GM19438 (cell line): Measurements from ENCODE around the gene P4HA3.
"Not testable (repeated sequence)": the region's sequence is repeated elsewhere in the genome, so short reads cannot be mapped to it uniquely, and the experiment has no call there.

Experiments
- ATAC-seq: cut with Tn5 transposase; IDR thresholded peaks from one replicate; pipeline ENCODE4 v1.9.1; 2021; ENCODE audit warnings: low read depth; ENCODE audit not compliant: unreplicated experiment

Gene P4HA3

GRCh38 chr11:74311352-74311926, at the start of gene P4HA3:
Gene P4HA3, minus strand, starts transcription at chr11:74311640. Its CDS starts 29 bp downstream, at chr11:74311611.
- no peak for ATAC-seq

DNA sequence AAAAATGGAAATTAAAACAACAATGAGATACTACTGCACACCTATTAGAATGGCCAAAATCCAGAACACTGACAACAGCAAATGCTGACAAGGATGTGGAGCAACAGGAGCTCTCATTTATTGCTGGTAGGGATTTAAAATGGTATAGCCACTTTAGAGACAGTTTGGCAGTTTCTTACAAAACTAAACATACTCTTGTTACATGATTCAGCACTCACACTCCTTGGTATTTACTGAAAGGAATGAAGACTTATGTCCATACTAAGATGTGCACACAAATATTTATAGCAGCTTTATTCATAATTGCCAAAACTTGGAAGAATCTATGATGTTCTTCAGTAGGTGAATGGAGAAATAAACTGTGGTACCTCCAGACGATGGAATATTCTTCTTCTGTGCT, 46.0 kb upstream of the P4HA3 start:
- ATAC-seq = no peak

GRCh38 chr11:74355626-74356025, 44.2 kb upstream of the P4HA3 start:
- ATAC-seq = no peak

GRCh38 chr11:74354036-74354435, 42.6 kb upstream of the P4HA3 start:
- ATAC-seq = no peak

DNA sequence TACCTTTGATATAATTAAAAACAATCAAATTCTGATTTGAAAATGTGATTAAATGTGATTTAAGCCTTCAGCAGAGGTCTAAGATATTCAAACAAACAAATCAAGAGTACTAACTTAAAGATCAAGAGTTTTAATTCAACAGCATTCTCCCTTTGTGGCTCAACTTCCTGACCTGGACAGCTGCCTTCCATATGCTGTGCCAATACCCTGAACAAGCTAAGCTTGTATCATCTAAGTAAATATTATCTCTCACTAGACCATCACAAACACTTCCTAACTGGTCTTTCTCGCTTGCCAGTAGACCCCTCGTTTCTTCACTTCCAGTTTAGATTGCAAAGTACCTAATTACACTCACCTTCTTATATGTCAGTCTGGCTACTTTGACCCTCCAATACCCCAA, 35.9 kb upstream of the P4HA3 start:
- no peak for ATAC-seq

- no peak for ATAC-seq
These were observed 34.0 kb upstream of the P4HA3 start for GRCh38 chr11:74345420-74345819.

DNA sequence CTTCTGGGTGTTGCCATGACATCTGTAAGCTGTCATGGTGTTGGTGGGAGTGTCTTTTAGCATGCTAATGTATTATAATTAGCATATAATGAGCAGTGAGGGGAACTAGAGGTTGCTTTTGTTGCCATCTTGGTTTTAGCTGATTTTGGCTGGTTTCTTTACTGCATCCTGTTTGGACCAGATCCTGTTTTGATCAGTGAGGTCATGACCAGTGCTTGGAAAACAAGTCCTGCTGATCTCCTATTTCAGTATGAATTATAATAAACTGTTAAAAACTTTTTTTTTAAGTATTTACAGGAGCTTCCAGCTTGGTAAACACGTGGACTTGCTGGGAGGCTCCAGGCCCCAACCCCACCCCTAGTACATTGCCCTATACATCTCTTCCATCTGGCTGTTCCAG, 30.5 kb upstream of the P4HA3 start:
- ATAC-seq = no peak

GRCh38 chr11:74339619-74340018, 28.2 kb upstream of the P4HA3 start:
- ATAC-seq = no peak

- ATAC-seq = no peak
These were observed 27.5 kb upstream of the P4HA3 start for GRCh38 chr11:74338963-74339362.

DNA sequence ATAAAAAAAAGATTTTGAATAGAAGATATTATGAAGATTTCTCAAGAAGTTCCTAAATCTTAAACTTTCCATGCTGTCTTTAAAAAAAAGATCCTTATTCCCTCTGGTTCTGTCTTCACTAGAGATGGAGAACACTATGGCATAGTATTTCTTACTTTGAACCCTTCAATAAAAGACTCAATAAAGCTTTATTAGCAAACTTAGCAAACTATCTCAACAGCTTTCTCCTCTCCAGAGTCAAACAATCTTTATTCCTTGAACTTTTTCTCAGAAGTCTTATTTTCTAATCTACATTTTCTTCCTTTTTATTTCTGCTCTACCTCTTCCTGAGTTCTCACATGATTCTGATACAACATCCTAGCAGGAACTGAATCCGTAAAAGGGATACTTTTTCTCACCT, 21.8 kb upstream of the P4HA3 start:
- no peak for ATAC-seq

- no peak for ATAC-seq
These were observed 20.9 kb upstream of the P4HA3 start for GRCh38 chr11:74332291-74332690.

DNA sequence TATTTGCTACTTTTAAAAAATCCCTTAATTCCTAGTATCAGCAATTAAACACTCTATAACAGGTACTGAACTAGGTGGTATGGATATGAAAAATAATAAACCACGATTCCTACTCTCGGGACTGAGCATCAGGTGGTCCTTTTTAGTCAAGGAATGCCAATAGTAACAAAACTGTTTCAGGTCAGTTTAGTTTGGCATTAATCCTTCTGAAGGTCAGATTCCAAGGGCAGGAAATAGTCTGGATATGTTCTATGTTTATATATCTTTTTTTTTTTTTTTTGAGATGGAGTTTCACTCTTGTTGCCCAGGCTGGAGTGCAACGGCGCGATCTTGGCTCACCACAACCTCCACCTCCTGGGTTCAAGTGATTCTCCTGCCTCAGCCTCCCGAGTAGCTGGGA, 19.6 kb upstream of the P4HA3 start:
- ATAC-seq = not testable (repeated sequence)

GRCh38 chr11:74330075-74330858, 18.8 kb upstream of the P4HA3 start:
- no peak for ATAC-seq

DNA sequence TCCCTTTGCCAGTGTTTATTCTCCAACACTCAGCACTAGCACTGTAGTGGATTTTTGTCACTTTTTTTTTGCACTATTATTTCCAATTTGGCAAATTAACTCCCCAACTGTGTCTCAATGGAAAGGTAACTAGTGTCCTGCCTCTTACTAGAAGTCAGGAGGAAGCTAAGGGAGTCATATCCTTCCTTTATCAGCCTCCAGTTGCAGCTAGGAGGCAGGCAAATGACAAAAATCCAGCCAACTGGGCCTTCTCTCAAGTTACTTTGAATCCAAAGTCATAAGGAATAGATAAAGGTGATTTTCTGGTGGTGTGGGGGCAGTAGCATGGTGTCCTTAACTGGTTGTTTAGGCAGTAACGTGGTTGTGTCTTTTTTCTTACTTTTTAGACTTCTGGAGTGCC, 15.6 kb upstream of the P4HA3 start:
- ATAC-seq = no peak

- ATAC-seq = no peak
These were observed 15.2 kb upstream of the P4HA3 start for GRCh38 chr11:74326665-74327064.

- ATAC-seq = no peak
These were observed 14.5 kb upstream of the P4HA3 start for GRCh38 chr11:74325649-74326645.

DNA sequence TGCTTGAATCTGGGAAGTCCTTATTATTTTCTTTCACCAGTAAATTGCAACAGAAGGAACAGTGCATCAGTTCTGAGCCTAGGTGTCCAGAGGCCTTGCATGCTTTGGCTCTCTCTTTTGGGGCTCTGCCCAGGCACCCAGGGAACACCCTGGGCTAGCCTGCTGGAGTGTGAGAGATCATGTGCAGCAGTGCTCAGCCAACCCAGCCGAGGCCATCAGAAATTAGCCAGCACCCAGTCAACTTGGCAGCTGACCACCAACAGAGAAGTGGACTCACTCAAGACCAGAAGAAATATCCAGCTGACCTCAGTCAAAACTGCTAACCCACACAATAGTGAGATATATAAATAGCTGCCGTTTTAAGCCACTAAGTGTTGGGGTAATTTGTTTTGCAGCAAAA, 11.2 kb upstream of the P4HA3 start:
- ATAC-seq = no peak

DNA sequence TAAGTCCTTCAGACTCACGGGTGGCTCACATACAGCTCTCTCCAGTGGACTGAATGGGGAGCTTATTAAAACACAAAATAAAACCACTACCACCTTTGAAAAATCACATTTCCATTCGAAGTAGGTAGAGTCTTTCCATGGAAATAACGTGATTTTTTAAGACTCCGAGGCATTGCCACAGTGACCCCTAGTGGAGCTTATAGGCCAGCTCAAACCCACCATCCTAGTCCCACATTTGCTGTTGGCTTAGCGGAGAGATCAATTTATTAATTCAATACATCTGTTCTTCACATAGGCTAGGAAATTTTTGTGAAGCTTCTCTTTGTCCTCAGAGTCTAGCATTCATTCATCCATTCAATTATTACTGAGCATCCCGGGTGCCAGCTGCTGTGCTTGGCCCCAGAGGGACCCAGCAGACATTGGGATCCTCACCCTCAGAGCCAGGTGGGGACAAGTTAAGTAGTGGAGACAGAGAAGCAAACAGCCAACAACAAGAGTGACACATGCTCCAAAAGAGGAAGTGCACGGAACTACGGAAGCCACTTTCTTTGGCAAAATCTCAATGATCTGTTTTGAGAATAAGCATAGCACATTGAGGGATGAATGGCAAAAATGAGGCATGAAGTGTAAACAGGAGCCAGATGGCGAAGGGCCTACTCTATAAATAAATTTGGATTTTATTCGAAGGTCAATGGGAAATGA, 10.2 kb upstream of the P4HA3 start:
- no peak for ATAC-seq

- no peak for ATAC-seq
These were observed 9.1 kb upstream of the P4HA3 start for GRCh38 chr11:74320538-74320937.

DNA sequence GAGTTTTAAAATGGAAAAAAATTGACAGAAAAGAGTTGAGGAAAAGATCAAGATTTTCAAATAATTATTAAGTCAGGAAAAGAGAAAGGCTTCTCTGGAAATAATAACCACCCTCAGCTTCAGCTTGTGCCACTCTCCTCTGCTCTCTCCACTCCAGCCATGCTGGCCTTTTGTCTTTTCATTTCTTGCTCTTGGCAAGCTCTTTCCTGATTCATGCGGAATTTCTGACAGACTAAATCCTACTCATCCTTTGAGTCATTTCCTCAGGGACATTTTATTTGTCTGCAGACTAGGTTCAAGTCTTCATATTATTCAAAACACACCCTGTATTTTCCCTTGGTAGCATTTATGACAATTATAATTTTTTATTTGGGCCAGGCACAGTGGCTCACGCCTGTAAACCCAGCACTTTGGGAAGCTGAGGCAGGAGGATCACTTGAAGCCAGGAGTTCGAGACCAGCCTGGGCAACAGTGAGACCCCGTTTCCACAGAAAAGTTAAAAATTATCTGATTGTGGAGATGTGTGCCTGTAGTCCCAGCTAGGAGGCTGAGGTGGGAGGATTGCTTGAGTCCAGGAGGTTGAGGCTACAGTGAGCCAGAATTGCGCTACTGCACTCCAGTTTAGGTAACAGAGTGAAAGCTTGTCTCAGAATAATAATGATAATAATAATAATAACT, 7.8 kb upstream of the P4HA3 start:
- no peak for ATAC-seq
